Peyer's patch (tissue), 4 donors: ENCODE measurements around the gene CHST7. TPM values are rescaled to one million over a fixed set of nuclear protein-coding genes. Genes with fewer than 3 reads are reported as not detected.

Experiments used
- DNase-seq, 3 donors: peaks; one replicate each; pipeline ENCODE4 v3.0.0-alpha.2; 2017 to 2019
- H3K27ac ChIP-seq, 4 donors: fragments of 200-600 bp; sonication (generic); one replicate each; pipeline ENCODE4 v1.5.1; 2016 to 2019
- H3K27me3 ChIP-seq, 2 donors: fragments of 200-600 bp; sonication (generic); one replicate each; pipeline ENCODE4 v1.5.1; 2019
- H3K36me3 ChIP-seq, 3 donors: fragments of 200-600 bp; sonication (generic); one replicate each; pipeline ENCODE4 v1.5.1; 2016 to 2019
- H3K4me1 ChIP-seq, 4 donors: fragments of 200-600 bp; sonication (generic); one replicate each; pipeline ENCODE4 v1.5.1; 2016 to 2019
- H3K4me3 ChIP-seq, 4 donors: fragments of 200-600 bp; sonication (generic); 1 replicate in 3 of 4; 2 replicates in 1 of 4; pipeline ENCODE4 v1.5.1; 2016 to 2019; ENCODE audit warnings: mild to moderate bottlenecking in 1 of 4
- H3K9me3 ChIP-seq, 4 donors: fragments of 200-600 bp; sonication (generic); one replicate each; pipeline ENCODE4 v1.5.1; 2016 to 2019; ENCODE audit warnings: mild to moderate bottlenecking in 1 of 4
- POLR2A ChIP-seq, 2 donors: fragments of 450-650 bp; IDR thresholded peaks; one replicate each; pipeline ENCODE4 v1.5.1; 2017; ENCODE audit warnings: antibody characterized with exemption in 2 of 2, mild to moderate bottlenecking in 2 of 2, moderate library complexity in 2 of 2
- total RNA-seq, 4 donors: library from RNA; depleted of rRNA; stranded (reverse); fragments of >200 nt; gene quantifications; one replicate each; pipeline ENCODE4 v1.1.0, GENCODE V29; 2016
- TF ChIP-seq, protein P1 (sequence below), 6 experiments: fragments of 450-650 bp in 4 of 6; fragments of 200-600 bp in 2 of 6; sonication (generic) in 1 of 6; IDR thresholded peaks; one replicate each; pipeline ENCODE4 v1.5.1; 2017 to 2019; ENCODE audit warnings: antibody characterized with exemption in 6 of 6, mild to moderate bottlenecking in 3 of 6, moderate library complexity in 1 of 6

Gene CHST7
- total RNA-seq, 4 donors from 2014 or later = 1.7 to 10.7 (median 4.2) TPM

DNA sequence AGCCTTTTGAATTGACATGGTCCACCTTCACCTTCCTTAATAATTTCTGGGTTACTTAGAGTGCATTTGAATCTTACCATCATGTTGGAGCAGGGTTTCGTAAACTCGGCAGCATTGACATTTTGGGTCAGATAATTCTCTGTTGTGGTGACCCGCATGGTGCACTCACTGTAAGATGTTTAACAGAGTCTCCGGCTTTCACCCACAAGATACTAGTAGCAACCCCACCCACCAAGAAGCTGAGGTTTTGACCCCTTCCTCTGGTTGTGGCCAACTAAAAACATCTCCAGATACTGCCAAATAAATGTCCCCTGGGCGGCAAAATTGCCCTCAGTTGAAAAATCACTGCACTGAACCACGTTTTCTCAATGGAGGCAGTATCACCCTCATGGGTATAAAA lies 62.7 kb downstream of the CHST7 start:
- TF ChIP-seq, protein P1, sequence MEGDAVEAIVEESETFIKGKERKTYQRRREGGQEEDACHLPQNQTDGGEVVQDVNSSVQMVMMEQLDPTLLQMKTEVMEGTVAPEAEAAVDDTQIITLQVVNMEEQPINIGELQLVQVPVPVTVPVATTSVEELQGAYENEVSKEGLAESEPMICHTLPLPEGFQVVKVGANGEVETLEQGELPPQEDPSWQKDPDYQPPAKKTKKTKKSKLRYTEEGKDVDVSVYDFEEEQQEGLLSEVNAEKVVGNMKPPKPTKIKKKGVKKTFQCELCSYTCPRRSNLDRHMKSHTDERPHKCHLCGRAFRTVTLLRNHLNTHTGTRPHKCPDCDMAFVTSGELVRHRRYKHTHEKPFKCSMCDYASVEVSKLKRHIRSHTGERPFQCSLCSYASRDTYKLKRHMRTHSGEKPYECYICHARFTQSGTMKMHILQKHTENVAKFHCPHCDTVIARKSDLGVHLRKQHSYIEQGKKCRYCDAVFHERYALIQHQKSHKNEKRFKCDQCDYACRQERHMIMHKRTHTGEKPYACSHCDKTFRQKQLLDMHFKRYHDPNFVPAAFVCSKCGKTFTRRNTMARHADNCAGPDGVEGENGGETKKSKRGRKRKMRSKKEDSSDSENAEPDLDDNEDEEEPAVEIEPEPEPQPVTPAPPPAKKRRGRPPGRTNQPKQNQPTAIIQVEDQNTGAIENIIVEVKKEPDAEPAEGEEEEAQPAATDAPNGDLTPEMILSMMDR (IDR thresholded peaks at IDR 0.05) = no peak
- no peak for TF ChIP-seq POLR2A (IDR thresholded peaks at IDR 0.05)
- DNase-seq = no peak
- Histone ChIP-seq H3K4me3 (no peak overlapping the region), H3K27me3 (no peaks in the 10 kb centered on the region), H3K9me3 (no peaks in the 10 kb centered on the region), H3K4me1 (no peaks in the 10 kb centered on the region), H3K27ac (no peak overlapping the region), H3K36me3 (no peaks in the 10 kb centered on the region)

DNA sequence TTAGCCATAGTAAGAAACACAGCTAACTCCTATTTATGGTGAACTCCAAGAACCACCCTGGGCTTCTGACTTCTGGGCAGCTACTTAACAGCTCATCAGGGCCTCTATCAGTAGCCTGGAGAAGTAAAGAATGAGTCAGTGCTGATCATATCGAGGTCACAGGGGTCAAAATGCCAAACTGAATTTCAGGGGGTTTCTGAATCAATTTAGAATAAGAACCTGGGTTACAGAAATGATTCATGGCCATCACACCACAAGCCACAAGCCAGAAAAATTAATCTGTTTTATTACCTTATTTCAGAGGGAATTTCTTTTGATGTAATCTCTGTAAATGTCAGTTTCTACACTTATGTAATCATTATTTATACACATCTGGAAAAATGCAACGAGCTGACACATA lies 64.4 kb downstream of the CHST7 start:
- Histone ChIP-seq H3K9me3 (no peaks in the 10 kb centered on the region), H3K27ac (no peak overlapping the region), H3K4me3 (no peak overlapping the region), H3K36me3 (no peaks in the 10 kb centered on the region), H3K4me1 (no peaks in the 10 kb centered on the region), H3K27me3 (no peaks in the 10 kb centered on the region)
- no peak for DNase-seq
- TF ChIP-seq, protein P1 (IDR thresholded peaks at IDR 0.05) = no peak
- TF ChIP-seq POLR2A (IDR thresholded peaks at IDR 0.05) = no peak

DNA sequence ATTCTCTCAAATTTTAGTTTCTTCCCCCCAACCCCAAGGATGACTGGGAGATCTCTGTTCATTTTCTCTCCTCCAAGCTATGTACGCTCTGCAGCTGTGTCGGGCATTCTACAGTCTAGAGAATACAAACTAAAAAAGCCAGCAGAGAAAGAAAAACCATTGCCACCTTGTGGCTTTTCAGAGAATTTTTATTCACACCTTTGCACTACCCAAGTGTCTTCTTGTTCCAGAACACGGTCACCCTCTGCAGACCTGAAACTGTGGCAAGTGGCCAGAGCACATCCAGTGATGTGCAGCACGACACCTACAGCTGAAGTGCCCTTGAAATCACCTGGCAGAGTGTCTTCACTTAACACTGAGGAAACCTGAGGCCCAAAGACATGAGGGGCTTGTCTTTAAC lies 68.6 kb downstream of the CHST7 start:
- Histone ChIP-seq H3K27me3 (no peaks in the 10 kb centered on the region), H3K4me3 (no peak overlapping the region), H3K9me3 (no peaks in the 10 kb centered on the region), H3K4me1 (no peaks in the 10 kb centered on the region), H3K27ac (no peak overlapping the region), H3K36me3 (no peaks in the 10 kb centered on the region)
- DNase-seq = no peak
- TF ChIP-seq, protein P1 (IDR thresholded peaks at IDR 0.05) = peak in 4 of 6 experiments; percentile 20 to 43 (median 41)
- TF ChIP-seq POLR2A (IDR thresholded peaks at IDR 0.05) = no peak

DNA sequence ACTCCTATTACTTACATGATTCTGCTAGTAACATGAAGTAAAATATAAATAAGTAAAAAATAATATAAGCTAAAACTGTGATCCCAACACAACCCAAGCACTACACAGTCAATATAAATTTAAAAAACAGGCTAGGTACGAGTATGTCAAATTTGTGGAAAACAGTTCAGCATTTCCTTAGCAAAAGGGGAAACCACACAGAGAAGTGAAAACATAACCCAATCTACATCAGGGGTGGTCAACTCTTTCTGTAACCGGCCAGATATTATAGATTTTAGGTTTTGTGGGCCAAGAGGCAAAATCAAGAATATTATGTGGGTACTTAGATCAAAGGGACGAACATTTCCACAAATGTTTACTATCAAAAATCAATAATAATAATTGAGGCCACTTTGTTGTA lies 70.1 kb downstream of the CHST7 start:
- Histone ChIP-seq H3K4me3 (no peak overlapping the region), H3K36me3 (no peaks in the 10 kb centered on the region), H3K27ac (no peak overlapping the region), H3K9me3 (no peaks in the 10 kb centered on the region), H3K4me1 (no peaks in the 10 kb centered on the region), H3K27me3 (no peaks in the 10 kb centered on the region)
- no peak for TF ChIP-seq POLR2A (IDR thresholded peaks at IDR 0.05)
- TF ChIP-seq, protein P1 (IDR thresholded peaks at IDR 0.05) = no peak
- no peak for DNase-seq

DNA sequence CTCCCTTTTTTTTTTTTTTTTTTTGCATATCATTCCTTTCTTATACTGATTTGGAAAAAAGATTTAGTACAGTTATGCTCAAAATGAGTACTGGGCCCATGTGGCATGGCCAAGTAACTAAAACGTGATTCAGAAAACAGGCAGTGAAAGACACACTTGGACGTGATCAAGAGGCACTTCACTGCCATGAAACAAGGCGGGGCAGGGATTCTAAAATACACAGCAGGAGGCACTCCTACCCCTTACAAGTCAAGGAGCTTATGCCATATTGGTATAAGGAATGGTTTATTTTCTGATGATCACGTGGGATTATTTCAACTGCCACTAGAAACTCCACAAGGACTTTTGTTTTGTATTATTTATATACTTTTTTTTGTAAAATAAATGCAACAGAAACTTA lies 72.0 kb downstream of the CHST7 start:
- Histone ChIP-seq H3K36me3 (no peaks in the 10 kb centered on the region), H3K9me3 (no peaks in the 10 kb centered on the region), H3K27ac (no peak overlapping the region), H3K27me3 (no peaks in the 10 kb centered on the region), H3K4me3 (no peak overlapping the region), H3K4me1 (no peaks in the 10 kb centered on the region)
- no peak for DNase-seq
- TF ChIP-seq, protein P1 (IDR thresholded peaks at IDR 0.05) = no peak
- TF ChIP-seq POLR2A (IDR thresholded peaks at IDR 0.05) = no peak

DNA sequence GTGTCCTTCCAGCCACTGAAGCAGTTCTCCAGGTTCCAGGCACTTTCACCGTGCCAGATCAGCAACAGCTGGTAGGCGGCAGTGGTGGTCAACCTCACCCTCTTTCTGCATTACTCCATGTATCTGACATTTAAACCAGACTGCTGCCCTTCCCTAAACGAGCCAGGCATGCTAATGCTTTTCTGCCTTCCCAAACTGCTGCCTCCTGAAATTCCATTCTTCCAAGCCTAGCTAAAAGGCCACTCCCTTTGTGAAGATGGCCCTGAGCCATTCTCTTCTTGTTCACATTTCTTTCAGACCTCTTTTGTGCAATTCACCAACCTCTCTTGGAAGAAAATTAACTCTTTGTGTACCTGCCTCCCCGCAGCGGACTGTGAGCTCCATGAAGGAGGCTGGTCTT lies 73.7 kb downstream of the CHST7 start:
- DNase-seq = no peak
- no peak overlapping the region for H3K4me3 ChIP-seq
- H3K4me1 ChIP-seq = no peaks in the 10 kb centered on the region
- no peaks in the 10 kb centered on the region for H3K9me3 ChIP-seq
- H3K27me3 ChIP-seq = no peaks in the 10 kb centered on the region
- TF ChIP-seq POLR2A (IDR thresholded peaks at IDR 0.05) = no peak
- TF ChIP-seq, protein P1 (IDR thresholded peaks at IDR 0.05) = no peak
- H3K27ac ChIP-seq = no peak overlapping the region
- H3K36me3 ChIP-seq = no peaks in the 10 kb centered on the region
